Measurements from ENCODE around the gene MAP4K1. TPM values are rescaled to one million over a fixed set of nuclear protein-coding genes. Genes with fewer than 3 reads are reported as not detected.
A peak's percentile ranks its signal among the peaks of the same experiment; 100 is the strongest.

MAP4K1 gene
- total and polyA plus RNA-seq, 2 of the 13 experiments (the other 11 are each of a cell fraction or from before 2014, with no cell fraction given) = 0.24 to 0.89 TPM

DNA sequence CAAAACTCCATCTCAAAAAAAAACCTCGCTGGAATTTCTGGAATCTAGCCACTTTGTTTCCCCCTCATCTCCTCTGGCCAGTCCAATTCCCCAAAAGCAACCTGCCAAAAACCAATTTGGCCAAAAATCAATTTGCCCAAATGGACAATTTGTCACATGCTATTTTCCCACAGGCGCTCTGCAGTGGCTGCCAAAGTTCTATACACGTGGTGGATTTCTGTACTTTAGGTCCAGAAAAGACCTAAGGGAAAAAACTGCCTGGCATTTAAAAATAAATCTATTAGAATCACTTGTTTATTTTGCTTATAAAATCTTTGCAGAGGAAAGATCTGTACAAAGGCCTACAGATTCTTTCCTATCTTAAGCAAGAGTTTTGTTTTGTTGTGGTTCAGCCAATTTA lies 79.4 kb downstream of the MAP4K1 start:
- 2% methylated on average over 3 of the region's 3 CpGs for WGBS (ENCODE audit: low lambda C conversion rate)
- no peak overlapping the region for H3K4me2 ChIP-seq (ENCODE audit: low read depth, low read length)
- DNase-seq (ENCODE audit: low spot score) (no peak), FAIRE-seq (no peak), ATAC-seq (no peak)
- H2AFZ ChIP-seq (ENCODE audit: low read length) = no peak overlapping the region
- no peaks in the 10 kb centered on the region for H4K20me1 ChIP-seq (ENCODE audit: insufficient read depth, low read length)
- CTCF ChIA-PET (ENCODE audit: low intra/inter-chr PET ratio, low total read pairs) = no interaction called here
- H3K9ac ChIP-seq (ENCODE audit: insufficient read depth, low read depth, low read length) = no peak overlapping the region
- H3K36me3 ChIP-seq (replicated peaks in 1 of 2; ENCODE audit: control insufficient read depth in 1 of 2, insufficient read depth in 2 of 2, low read length in 2 of 2) = no peaks in the 10 kb centered on the region
- no TSS peak for BruUV-seq (replicated peaks)
- POLR2A ChIA-PET = no interaction called here
- H3K9me3 ChIP-seq (ENCODE audit: low read length) = peaks cover 11% of the 10 kb centered on the region
- H3K4me1 ChIP-seq (ENCODE audit: insufficient read depth, low read length) = peaks cover 2% of the 10 kb centered on the region
- no peak overlapping the region for H3K27ac ChIP-seq (ENCODE audit: extremely low read length, insufficient read depth, low read length)
- peaks cover 0 to 17% of the 10 kb centered on the region in 2 experiments; a peak in 2 of 5 replicates for H3K27me3 ChIP-seq (ENCODE audit: control insufficient read depth in 1 of 2, insufficient read depth in 2 of 2, low read length in 2 of 2)
- no peak for TF ChIP-seq PLRG1 (conservative IDR thresholded peaks at IDR 0.05)
- TF ChIP-seq, protein P1, sequence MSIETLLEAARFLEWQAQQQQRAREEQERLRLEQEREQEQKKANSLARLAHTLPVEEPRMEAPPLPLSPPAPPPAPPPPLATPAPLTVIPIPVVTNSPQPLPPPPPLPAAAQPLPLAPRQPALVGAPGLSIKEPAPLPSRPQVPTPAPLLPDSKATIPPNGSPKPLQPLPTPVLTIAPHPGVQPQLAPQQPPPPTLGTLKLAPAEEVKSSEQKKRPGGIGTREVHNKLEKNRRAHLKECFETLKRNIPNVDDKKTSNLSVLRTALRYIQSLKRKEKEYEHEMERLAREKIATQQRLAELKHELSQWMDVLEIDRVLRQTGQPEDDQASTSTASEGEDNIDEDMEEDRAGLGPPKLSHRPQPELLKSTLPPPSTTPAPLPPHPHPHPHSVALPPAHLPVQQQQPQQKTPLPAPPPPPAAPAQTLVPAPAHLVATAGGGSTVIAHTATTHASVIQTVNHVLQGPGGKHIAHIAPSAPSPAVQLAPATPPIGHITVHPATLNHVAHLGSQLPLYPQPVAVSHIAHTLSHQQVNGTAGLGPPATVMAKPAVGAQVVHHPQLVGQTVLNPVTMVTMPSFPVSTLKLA (IDR thresholded peaks at IDR 0.05) = peak; percentile 13; the same call in 1 of the 2 replicates
- TF ChIP-seq, protein P2, sequence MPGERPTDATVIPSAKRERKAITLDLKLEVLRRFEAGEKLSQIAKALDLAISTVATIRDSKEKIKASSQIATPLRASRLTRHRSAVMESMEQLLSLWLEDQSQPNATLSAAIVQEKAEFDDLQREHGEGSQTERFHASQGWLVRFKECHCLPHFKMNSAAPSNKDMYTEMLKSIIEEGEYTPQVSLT (CRISPR knock-in tag; IDR thresholded peaks at IDR 0.05; ENCODE audit: borderline replicate concordance, low read depth) = no peak
- in situ Hi-C loops (cut with HindIII; ENCODE audit: extremely low pct_ligation_motif_present, low pct_unique_long_range_greater_than_20kb) (no loop called here), intact Hi-C loops (cut with micrococcal nuclease; ENCODE audit: unreplicated experiment) (no loop called here)
- H3K79me2 ChIP-seq (ENCODE audit: insufficient read depth, low read length) = no peaks in the 10 kb centered on the region
- no peak overlapping the region for H3K4me3 ChIP-seq (replicated peaks in 1 of 3; ENCODE audit: insufficient read depth in 1 of 3, low read depth in 2 of 3, low read length in 3 of 3)

Other genes with a start within 250 kb of the MAP4K1 start
- gene PSMD8, start 243.4 kb downstream of the MAP4K1 start, total RNA-seq (2016; rRNA removed; fragmentation: Illumina TruSeq; extraction: Trizol) = 162 and 182 TPM in 2 replicates
- 296 and 301 TPM in 2 replicates for gene PSMD8, start 243.4 kb downstream of the MAP4K1 start, polyA plus RNA-seq (2011; rRNA removed)
- not detected in 2 replicates for gene GGN, start 229.9 kb downstream of the MAP4K1 start, total RNA-seq (2016; rRNA removed; fragmentation: Illumina TruSeq; extraction: Trizol)
- 0.07 TPM in 1 of 2 replicates, not detected in the other for gene GGN, start 229.9 kb downstream of the MAP4K1 start, polyA plus RNA-seq (2011; rRNA removed)
- 0.06 and 0.15 TPM in 2 replicates for gene SPRED3, start 229.3 kb downstream of the MAP4K1 start, total RNA-seq (2016; rRNA removed; fragmentation: Illumina TruSeq; extraction: Trizol)
- gene SPRED3, start 229.3 kb downstream of the MAP4K1 start, polyA plus RNA-seq (2011; rRNA removed) = 0.17 and 0.54 TPM in 2 replicates
- gene FAM98C, start 214.9 kb downstream of the MAP4K1 start, total RNA-seq (2016; rRNA removed; fragmentation: Illumina TruSeq; extraction: Trizol) = 7.4 and 10.0 TPM in 2 replicates
- gene FAM98C, start 214.9 kb downstream of the MAP4K1 start, polyA plus RNA-seq (2011; rRNA removed) = 11.0 and 11.5 TPM in 2 replicates
- gene RASGRP4, start 191.7 kb downstream of the MAP4K1 start, total RNA-seq (2016; rRNA removed; fragmentation: Illumina TruSeq; extraction: Trizol) = not detected in 2 replicates
- not detected in 2 replicates for gene RASGRP4, start 191.7 kb downstream of the MAP4K1 start, polyA plus RNA-seq (2011; rRNA removed)
- gene RYR1, start 184.3 kb downstream of the MAP4K1 start, total RNA-seq (2016; rRNA removed; fragmentation: Illumina TruSeq; extraction: Trizol) = not detected in 2 replicates
- gene RYR1, start 184.3 kb downstream of the MAP4K1 start, polyA plus RNA-seq (2011; rRNA removed) = 0.03 and 0.14 TPM in 2 replicates
- gene EIF3K, start 1.2 kb upstream of the MAP4K1 start, total RNA-seq (2016; rRNA removed; fragmentation: Illumina TruSeq; extraction: Trizol) = 258 and 351 TPM in 2 replicates
- gene EIF3K, start 1.2 kb upstream of the MAP4K1 start, polyA plus RNA-seq (2011; rRNA removed) = 179 and 230 TPM in 2 replicates
- gene ACTN4, start 29.7 kb upstream of the MAP4K1 start, total RNA-seq (2016; rRNA removed; fragmentation: Illumina TruSeq; extraction: Trizol) = 167 and 192 TPM in 2 replicates
- 171 and 223 TPM in 2 replicates for gene ACTN4, start 29.7 kb upstream of the MAP4K1 start, polyA plus RNA-seq (2011; rRNA removed)
- gene CAPN12, start 126.5 kb upstream of the MAP4K1 start, total RNA-seq (2016; rRNA removed; fragmentation: Illumina TruSeq; extraction: Trizol) = 0.62 and 1.6 TPM in 2 replicates
- 13.6 and 20.4 TPM in 2 replicates for gene CAPN12, start 126.5 kb upstream of the MAP4K1 start, polyA plus RNA-seq (2011; rRNA removed)
- not detected in 2 replicates for gene LGALS7, start 155.6 kb upstream of the MAP4K1 start, total RNA-seq (2016; rRNA removed; fragmentation: Illumina TruSeq; extraction: Trizol)
- gene LGALS7, start 155.6 kb upstream of the MAP4K1 start, polyA plus RNA-seq (2011; rRNA removed) = 0.73 and 0.85 TPM in 2 replicates
- gene LGALS7B, start 171.2 kb upstream of the MAP4K1 start, total RNA-seq (2016; rRNA removed; fragmentation: Illumina TruSeq; extraction: Trizol) = 0.73 and 1.7 TPM in 2 replicates
- gene LGALS7B, start 171.2 kb upstream of the MAP4K1 start, polyA plus RNA-seq (2011; rRNA removed) = 2.1 and 4.0 TPM in 2 replicates
- 0.24 and 0.32 TPM in 2 replicates for gene LGALS4, start 195.0 kb upstream of the MAP4K1 start, total RNA-seq (2016; rRNA removed; fragmentation: Illumina TruSeq; extraction: Trizol)
- 0.48 and 0.71 TPM in 2 replicates for gene LGALS4, start 195.0 kb upstream of the MAP4K1 start, polyA plus RNA-seq (2011; rRNA removed)
- 45.4 and 54.8 TPM in 2 replicates for gene ECH1, start 213.8 kb upstream of the MAP4K1 start, total RNA-seq (2016; rRNA removed; fragmentation: Illumina TruSeq; extraction: Trizol)
- gene ECH1, start 213.8 kb upstream of the MAP4K1 start, polyA plus RNA-seq (2011; rRNA removed) = 198 and 277 TPM in 2 replicates
- 270 and 278 TPM in 2 replicates for gene HNRNPL, start 232.0 kb upstream of the MAP4K1 start, total RNA-seq (2016; rRNA removed; fragmentation: Illumina TruSeq; extraction: Trizol)
- gene HNRNPL, start 232.0 kb upstream of the MAP4K1 start, polyA plus RNA-seq (2011; rRNA removed) = 148 and 156 TPM in 2 replicates

Measured in HepG2 (cell line).